NCI-H1930 (cell line): ENCODE data around the gene CDK5RAP2.
"Not testable (repeated sequence)": the region's sequence is repeated elsewhere in the genome, so short reads cannot be mapped to it uniquely, and the experiment has no call there.

Experiments used
- DNase-seq, 2 experiments: peaks; one replicate each; lab custom pipeline; 2025; lab: John Stamatoyannopoulos, UW

Gene CDK5RAP2

GRCh38 chr9:120587328-120587727 lies 7.4 kb upstream of the CDK5RAP2 start:
- no peak for DNase-seq

GRCh38 chr9:120583958-120584369 lies 4.0 kb upstream of the CDK5RAP2 start:
- no peak for DNase-seq

GRCh38 chr9:120579139-120580050 lies 572 bp downstream of the CDK5RAP2 start:
- DNase-seq, result no peak

GRCh38 chr9:120574473-120574872 lies 5.5 kb downstream of the CDK5RAP2 start:
- DNase-seq, result no peak

GRCh38 chr9:120572472-120572871 lies 7.5 kb downstream of the CDK5RAP2 start:
- DNase-seq, result no peak

GRCh38 chr9:120571443-120572257 lies 8.3 kb downstream of the CDK5RAP2 start:
- no peak for DNase-seq

- no peak for DNase-seq
Measured at GRCh38 chr9:120570296-120570695, 9.7 kb downstream of the CDK5RAP2 start.

- DNase-seq, result no peak
Measured at GRCh38 chr9:120569556-120569955, 10.4 kb downstream of the CDK5RAP2 start.

- no peak for DNase-seq
Measured at GRCh38 chr9:120568816-120569215, 11.2 kb downstream of the CDK5RAP2 start.

- no peak for DNase-seq
Measured at GRCh38 chr9:120567874-120568273, 12.1 kb downstream of the CDK5RAP2 start.

- DNase-seq, result no peak
Measured at GRCh38 chr9:120567081-120567480, 12.9 kb downstream of the CDK5RAP2 start.

- DNase-seq, result no peak
Measured at GRCh38 chr9:120564589-120564988, 15.4 kb downstream of the CDK5RAP2 start.

- DNase-seq, result no peak
Measured at GRCh38 chr9:120562861-120563443, 17.0 kb downstream of the CDK5RAP2 start.

- no peak for DNase-seq
Measured at GRCh38 chr9:120561709-120562108, 18.3 kb downstream of the CDK5RAP2 start.

- no peak for DNase-seq
Measured at GRCh38 chr9:120559546-120559945, 20.4 kb downstream of the CDK5RAP2 start.

- no peak for DNase-seq
Measured at GRCh38 chr9:120558454-120558853, 21.5 kb downstream of the CDK5RAP2 start.

- no peak for DNase-seq
Measured at GRCh38 chr9:120557205-120557604, 22.8 kb downstream of the CDK5RAP2 start.

- no peak for DNase-seq
Measured at GRCh38 chr9:120556775-120557174, 23.2 kb downstream of the CDK5RAP2 start.

GRCh38 chr9:120555839-120556238 lies 24.1 kb downstream of the CDK5RAP2 start:
- DNase-seq, result no peak

- DNase-seq, result not testable (repeated sequence)
Measured at GRCh38 chr9:120552210-120552704, 27.7 kb downstream of the CDK5RAP2 start.

- DNase-seq, result no peak
Measured at GRCh38 chr9:120545701-120546550, 34.0 kb downstream of the CDK5RAP2 start.
